ENCODE measurements around the gene GALNT9.

Gene GALNT9

DNA sequence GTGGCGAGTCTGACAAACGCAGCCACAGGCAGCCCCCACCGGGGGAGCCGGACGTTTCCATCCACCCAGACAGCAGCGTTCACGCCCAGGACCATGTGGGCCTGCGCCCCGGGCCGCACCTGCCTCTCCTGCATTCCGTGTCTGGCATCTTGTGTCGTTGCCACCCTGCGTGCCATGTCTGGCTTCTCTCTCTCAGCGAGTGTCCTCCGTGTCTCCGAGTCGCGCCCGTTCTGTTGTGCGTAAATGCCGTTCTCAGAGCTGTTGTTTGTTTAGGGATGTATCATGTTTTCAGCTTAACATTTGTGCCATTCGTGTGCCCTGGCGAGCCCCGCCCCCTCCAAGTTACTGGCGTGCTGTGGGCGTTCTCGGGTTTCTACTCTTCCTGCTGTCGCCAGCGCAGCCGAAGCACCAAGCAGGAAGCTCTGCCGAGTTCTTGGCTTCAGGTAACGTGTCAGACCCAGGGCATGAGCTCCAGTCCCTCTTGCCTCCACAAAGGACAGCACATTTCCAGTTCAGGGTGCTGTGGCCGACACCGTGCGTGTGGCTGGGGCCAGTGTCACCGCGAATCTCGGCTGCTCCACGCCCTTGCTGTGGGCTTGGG is 150.5 kb downstream of the GALNT9 start:
- no peak for DNase-seq

DNA sequence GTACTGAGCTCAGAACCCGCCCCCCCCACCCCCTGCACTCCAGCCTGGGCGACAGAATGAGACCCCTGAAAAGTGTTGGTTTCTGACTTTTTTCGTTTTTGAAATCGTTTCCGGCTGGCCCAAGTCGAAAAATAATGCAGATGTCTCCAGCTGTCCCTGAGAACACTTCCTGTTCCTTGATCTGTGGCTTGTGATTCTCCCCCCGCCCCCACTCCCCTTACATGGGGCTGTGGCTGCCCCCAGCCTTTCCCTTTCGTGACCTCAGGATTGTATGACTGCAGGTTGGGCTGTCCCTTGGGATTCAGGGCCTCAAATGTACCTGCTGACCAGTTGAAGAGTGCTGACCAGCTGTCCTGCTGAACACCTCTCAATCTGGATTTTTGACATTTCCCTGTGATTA is 151.1 kb downstream of the GALNT9 start:
- DNase-seq = no peak

DNA sequence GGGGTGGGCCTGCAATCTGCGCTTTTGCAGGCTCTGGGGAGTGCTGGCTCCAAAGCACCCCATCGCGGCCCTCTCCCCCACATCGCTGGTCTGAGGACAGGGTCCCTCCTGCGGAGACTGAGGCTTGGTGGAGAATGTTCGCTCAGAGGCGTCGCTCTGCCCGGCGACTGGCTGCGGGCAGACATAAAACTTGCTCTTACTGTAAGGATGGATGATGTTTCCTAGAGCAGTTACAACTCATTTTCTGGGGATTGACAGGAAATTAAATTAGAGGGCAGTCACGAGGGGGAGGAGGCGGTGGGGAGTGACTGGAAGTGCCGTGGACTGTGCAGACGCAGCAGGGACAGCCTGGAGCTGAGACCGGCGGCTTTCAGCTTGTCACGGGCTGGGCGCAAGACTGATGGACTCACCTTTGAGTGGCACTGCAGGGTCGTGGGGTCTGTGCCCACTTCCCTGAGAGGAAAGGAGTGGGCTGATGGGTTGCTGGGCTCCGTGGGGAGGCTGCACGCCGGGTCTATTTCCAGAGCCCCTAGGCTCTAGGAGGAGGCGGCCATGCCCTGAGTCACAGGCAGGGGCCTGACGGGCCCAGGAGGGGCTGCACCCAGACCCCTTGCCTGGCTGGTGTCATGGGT is 152.4 kb downstream of the GALNT9 start:
- no peak for DNase-seq

DNA sequence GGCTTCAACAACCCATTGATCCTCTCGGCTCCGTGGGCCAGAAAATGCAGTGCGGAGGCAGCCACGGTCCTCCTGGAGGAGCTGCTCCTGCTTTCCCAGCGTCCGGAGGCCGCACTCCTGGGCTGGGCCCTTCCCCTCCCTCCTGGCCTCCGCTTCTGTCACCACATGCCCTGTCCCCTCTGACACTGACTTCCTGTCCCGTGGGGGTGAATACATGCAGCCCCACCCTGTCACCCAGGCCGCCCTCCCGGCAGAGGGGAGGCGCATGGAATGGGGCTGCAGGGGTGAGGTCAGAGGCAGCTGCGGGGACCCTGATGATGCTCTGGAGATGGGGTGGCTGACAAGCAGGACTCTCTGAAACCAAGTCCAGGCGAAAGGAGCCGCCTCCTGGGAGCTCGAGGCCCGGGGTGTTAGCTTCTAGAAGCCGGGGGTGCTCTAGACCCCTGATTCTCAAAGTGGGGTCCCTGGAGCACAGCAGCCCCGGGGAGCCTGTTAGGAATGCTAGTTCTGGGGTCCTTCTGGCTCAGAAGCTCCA is 152.9 kb downstream of the GALNT9 start:
- no peak for DNase-seq

DNA sequence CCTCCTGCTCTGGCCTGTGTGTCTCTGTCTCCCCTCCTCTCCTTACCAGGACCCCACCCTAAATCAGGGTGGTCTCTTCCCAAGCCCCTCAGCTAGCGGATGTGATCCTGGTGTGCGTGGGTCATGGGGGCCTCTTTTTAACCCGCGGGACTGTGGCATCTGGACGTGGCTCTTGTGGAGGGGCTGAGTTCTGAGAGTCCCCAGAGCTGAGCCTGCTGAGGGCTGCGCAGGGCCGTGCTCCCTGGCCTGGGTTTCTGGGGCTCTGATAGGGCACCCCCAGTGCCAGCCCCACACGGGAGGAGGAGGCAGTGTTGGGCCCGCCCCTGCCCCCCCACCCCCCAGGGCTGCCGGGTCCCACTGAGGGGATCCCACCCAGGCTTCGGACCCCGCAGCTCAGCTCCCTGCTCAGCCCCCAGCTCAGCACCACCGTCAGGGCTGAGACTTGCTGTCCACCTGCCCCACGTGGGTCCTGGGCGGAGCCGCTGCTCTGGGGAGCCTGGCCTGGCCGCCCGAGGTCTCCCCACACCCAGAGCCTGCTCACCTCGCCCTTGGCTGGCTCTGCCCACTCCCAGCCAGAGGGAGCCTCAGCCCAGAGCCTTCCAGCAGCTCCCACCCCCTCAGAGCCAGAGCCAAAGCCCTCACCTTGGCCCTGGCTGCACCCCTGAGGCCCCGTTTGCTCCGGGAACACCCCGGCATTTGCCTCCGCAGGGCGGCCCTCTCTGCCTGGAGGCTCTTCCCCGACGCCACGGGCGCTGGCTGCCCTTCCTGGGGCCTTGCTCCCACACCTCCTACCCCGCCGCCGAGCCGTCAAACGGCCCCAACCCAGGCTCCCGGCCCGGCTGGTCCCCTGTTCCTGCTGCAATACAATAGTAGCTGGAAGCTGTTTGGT is 153.6 kb downstream of the GALNT9 start:
- DNase-seq = no peak

DNA sequence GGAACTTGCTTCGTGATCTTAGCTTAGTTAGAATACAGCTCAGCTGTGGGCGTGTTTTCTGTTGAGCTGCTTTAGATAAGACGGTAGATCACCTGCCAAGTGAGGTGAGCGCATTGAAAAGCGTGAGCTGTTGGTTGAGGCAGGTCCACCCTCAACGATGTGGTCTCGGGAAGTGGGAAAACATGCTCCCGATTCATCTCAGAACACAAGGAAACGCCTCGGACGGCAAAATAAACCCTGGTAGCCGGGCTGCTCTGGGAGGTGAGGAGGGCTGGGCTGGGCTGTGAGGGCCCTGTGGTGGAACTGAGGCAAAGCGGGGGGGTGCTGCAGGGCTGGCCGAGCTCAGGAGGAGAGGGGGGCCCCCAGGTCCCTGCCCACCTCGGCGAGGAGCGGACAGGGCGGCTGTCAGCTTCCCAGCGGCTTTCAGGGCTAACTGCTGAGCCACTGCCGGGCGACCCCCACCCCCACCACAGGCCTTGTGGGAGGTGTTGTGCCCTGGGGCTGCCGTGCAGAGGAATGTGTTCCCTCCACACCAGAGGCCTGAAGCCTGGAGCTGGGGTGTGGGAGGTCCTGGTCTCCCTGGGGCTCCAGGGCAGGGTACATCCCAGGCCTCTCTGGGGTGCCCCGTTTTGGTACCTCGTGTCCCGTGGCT is 154.4 kb downstream of the GALNT9 start:
- DNase-seq = no peak

DNA sequence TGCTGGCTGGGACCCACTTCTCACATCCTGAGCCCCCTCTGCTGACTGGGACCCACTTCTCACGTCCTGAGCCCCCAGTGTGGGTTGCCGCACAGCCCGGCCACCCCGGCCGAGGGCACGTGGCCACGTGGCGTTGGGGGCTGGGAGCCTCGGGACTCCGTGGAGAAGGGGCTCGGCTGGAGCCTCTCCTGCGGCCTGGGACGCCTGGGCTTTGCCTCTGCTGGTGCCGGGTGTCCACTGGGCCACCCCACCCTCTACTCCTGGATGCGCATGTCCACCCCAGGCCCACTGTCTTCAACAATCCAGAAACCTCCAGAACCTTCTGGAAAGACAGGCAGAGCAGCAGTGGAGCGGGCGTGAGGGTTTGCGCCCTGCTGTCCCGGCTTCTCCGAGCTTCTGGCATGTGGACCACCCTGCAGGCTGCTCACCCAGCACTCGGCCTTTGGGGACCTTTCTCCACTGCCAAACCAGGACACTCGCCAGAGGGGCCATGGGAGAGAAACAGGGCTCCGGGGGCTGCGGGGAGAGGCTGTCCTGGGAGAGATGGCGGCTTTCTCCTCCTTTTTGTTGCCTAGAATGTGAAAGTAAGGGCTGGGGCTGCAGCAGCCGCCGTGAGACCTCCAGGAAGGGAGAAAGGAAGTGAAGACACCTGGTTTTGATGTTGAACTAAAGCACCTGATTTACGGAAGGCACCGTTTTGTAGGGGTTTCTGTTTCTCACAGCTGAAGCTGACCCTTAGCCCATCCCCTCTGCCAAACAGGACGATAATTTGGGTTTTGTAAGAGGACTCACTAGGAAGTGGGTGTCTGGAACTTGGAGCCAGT is 155.2 kb downstream of the GALNT9 start:
- DNase-seq = no peak

DNA sequence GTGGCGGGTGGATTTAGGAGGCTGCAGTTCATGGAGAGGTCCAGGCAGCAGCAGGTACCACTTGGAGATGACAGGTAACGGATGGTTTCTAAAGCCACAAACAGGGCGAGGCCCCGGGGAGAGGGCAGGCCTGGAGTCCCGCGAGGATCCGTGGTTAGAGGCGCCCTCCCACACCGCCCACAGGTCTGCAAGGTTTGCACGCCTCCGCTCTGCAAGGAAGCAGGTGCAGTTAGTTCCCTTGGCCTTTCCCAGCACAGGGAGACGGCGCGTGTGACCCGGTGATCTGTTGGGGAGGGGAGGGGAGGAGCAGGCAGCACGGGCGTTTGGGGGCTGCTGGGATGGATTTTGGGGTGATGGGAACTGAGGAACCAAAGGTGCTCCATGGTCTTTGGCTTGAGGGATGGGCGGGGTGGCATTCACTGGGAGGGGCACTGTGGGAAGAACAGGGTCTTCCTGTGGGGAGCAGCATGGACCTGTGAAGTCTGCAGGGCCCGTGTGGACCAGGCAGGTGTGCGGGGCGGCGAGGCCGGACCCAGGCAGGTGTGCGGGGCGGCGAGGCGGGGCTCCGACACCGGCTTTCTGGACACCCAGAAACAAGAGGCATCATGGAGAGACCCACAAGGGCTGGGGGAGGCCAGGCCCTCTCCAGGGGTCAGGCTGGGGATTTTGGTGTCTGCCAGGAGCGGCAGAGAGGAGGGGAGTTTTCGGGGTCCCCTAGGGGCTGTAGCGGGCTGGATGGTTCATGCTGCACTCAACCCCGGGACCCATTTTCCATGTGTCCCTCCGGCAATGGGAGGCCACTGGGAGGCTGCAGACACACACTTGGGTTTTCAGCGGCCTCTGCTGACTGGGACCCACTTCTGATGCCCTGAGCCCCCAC is 156.0 kb downstream of the GALNT9 start:
- no peak for DNase-seq

DNA sequence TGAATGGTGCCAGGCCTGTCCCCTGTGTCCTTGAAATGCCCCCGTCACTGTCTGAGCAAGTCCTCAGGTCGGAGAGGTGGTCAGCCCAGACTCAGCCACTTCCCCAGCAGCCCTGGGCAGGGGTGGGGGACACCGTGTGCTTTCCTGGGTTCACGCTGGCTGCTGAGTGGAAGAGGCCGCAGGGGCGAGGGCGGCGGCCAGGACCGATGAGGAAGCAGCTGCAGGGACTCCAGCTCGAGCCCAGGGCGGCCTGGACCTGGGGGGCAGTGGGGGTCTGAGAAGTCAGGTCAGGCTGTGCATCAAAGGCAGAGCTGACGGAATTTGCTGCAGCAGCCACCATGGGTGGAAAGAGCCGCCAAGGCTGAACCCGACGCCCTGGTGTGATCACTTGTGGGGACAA is 156.8 kb downstream of the GALNT9 start:
- no peak for DNase-seq

DNA sequence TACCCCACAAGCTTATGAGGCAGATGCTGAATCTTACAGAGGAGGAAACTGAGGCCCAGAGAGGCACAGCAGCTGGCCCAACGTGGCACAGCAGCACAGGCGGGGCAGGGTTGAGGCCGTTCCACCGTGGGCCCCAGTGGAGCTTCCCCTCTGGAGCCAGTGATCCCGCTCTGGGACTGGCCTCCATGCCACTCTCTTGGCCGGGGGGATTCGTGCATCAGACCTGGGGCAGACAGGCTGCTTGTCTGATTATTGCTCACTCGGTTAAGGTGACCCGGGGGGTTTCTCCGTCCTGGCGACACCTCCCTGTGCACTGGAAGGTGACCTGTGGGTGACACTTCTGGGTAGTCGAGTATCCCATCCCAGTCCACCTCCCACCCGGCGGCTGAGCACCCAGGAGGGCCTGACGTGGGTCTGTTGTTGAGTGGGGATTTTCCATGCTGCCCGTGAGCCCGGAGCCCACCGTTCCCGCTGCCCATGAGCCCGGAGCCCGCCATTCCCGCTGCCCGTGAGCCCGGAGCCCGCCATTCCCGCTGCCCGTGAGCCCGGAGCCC is 157.3 kb downstream of the GALNT9 start:
- no peak for DNase-seq

DNA sequence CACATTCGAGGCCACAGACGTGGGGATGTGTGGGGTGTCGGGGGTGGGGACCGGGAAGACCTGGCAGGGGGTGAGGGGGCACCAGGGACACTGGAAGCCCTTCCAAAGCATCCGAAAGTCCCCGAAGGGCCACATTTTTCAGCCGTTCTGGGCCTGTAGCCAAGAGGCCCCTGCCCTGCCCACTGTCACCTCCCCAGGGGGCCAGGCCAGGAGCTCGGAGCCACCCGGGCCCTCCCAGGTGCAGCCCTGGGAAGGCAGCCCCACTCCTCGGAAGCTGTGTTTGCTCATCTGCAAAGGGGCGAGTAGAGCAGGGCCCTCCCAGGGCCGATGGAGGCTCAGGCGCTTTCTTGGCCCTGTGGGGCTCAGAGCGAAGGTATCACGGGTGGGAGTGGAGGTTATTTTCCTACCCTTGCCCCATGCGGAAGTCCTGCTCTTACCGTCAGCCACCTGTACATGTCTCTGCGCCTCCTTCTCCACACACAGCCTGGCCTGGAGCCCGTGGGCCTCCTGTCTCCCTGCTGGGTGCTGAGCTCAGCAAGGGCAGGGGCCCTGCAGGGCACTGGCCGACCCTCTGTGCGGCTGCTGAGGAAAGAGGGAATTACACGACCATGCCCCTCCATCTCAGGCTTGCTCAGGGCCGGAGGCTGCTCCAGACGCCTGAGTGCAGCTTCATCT is 158.0 kb downstream of the GALNT9 start:
- no peak for DNase-seq

DNA sequence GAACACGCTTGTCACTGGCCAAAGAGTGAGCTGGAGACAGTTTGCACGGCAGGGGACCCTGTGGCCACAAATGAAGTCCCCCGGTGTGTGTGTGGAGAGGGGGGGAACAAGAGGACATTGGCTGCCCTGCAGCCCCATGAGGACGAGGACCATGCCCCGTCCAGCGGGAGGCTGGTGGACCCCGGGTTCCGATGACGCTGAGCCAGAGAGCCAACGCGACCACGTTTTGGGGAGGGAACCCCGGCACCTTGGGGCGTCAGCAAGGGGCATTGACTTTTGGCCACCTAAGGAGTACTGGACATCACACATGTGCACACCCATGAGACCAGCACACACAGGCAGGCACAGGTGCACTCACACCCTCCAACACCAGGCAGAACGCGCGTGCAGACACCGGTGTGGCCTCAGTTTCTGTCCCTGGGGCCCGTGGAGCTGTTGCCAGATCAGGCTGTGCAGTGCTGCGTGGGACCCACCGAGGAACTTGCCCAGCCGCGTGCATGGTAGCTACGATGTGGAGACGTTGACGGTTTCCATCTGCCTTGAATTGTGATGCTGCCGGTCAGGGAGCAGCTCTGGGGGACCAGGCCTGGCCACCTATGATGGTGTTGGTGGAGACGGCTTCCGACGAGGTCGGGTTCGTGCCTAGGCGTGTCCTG is 158.6 kb downstream of the GALNT9 start:
- DNase-seq = no peak

DNA sequence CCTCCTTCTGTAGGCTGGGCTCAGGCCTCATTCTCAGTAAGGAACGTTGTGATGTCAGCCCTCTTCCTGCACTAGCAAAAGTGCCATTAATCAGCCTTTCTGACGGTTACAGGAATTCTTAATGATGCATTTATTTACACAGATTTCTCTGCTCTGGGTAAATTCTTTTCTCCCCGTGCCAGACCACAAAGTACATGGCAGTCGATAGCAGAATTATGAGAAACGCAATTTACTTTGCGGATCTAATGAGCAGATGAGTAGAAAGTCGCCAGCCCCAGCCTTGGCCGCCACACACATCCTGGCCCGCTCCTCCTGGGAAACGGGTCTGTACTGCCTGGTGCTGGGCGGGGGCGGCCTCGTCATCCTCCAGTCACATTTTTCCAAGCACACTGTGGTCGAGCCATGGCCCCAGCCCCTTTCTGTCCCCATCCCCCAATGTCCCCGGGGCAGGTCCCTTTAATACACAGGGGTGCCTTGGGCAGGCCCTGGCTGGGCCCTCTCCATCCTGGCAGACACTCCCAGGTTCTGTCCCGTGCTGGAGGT is 159.2 kb downstream of the GALNT9 start:
- no peak for DNase-seq

DNA sequence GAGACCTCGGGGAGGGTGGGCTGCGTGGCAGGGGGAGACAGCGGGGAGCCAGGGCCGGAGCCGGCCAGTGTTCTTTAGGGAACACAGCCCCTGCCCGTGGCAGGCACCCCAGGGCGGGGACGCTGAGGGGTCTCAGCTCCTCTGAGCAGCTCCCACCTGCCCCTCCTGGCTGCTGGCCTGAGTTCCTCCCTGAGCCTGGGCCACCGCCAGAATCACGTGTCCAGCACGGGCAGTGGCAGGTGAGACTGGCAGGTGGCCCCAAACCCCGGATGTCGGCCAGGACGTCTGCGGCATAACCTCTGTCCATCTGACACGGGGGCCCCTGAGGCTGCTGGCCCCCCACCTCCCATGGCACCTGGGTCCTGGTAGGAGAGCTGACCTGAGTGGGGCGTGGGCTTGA is 160.0 kb downstream of the GALNT9 start:
- DNase-seq = no peak

DNA sequence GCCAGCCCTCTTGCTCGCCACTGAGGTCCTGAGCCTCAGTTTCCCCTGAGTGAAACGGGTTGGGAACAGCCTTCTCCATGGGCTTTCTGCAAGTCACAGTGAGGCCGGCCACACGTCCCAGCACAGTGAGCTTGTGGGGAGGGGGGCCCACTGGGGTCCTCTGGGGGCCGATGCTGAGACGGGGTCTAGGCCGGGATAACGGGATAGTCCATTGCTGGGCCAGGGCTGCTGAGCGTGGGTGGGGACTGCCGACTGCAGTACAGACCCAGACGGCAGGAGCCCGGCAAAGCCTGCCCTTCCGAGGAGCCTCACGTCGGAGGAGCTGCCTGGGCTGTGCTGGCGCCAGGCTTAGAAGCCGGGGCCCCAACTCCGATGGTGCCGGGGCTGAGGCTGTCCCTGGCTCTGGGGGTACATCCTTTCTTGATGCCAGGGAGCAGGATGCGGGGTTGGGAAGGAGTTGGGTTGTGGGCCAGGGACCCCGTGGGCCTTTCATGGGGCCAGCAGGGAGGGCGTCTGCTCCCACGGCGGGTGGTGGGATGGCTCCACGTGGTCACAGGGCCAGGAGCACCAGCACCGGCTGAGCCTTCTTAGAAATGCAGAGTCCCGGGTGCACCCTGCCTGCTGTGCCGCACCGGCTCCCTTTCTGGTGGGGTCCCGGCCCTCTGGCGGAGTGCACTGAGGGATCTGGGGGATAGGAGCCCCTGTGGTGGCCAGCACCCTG is 160.9 kb downstream of the GALNT9 start:
- DNase-seq = no peak

DNA sequence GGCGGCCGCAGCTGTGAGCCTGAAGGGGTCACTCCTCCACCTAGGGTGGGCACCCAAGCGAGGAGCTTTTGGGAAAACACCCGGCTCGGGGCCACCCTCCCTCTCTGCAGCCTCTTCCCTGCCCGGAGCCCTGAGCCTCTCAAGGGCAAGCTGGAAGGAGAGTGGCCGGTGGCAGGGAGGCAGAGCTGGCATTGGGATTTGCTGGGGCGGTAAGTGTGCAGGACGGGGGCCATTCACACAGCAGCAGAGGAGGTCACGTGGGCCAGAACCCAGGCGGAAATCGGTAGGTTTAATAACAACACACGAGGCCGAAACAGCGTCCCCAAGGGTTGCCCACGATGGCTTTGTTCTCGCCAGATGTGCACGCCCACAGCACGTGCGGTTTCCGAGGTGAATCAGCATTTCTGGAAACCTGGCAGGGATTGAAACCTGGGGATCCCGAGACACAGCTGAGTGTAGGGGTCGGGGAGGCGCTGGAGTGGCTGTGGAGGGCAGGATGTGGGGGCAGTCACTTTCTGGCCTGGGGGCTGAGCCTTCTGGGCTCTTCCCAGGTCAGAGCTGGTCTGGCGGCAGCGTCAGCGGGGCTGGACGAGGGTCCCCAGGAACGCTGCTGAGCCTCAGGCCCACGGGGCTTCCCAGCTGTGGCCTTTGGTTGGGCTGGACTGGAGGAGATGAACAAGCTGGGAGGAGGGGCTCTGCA is 161.6 kb downstream of the GALNT9 start:
- DNase-seq = no peak

DNA sequence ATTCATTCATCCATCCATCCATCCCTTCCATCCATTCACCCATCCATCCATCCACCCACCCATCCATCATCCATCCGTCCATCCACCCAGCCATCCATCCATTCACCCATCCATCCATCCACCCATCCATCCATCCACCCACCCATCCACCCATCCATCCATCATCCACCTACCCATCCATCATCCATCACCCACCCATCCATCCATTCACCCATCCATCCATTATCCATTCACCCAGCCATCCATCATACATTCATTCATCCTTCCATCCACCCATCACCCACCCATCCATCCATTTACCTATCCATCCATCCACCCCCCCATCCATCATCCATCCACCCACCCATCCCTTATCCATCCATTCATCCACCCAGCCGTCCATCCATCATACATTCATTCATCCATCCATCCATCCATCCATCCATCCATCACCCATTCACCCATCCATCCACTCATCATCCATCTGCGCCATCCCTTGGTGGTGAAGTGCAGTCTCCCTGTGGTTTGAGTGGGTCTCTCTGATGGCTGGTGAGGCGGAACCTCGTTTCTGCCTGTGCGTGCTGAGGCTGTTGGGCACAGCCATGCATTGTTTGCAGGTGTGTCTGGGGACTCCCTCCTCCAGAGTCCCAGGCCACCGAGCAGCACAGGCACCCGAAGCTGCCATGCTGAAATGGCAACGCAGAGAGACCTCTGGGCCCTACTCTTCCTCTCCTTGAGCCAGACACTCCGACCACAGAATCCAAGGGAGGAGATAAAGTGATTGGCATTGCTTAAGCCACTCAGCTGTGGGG is 162.4 kb downstream of the GALNT9 start:
- no peak for DNase-seq

Measured in SW 1271 (cell line).